ENCODE results near the gene PHAF1.

The PHAF1 gene

GRCh38 chr16:67084345-67085028 is 25.3 kb upstream of the PHAF1 start:
- H3K18ac ChIP-seq (ENCODE audit: low read depth in 1 of 2, low read length in 2 of 2) = no peak overlapping the region
- no peaks in the 10 kb centered on the region for H3K9me3 ChIP-seq (ENCODE audit: control insufficient read depth, low read length)
- H3K9ac ChIP-seq (ENCODE audit: low read length) = no peak overlapping the region
- H3K36me3 ChIP-seq (ENCODE audit: control insufficient read depth in 1 of 2, insufficient read depth in 2 of 2, low read depth in 1 of 2, low read length in 2 of 2) = peaks cover 0 to 38% of the 10 kb centered on the region in 2 experiments
- no peaks in the 10 kb centered on the region for H3K27me3 ChIP-seq (ENCODE audit: control insufficient read depth in 1 of 2, insufficient read depth in 1 of 2, low read length in 2 of 2)
- no peak overlapping the region for H3K27ac ChIP-seq (ENCODE audit: low read length, poor library complexity, severe bottlenecking)
- no peak overlapping the region for H3K4ac ChIP-seq (ENCODE audit: low read depth in 1 of 2, low read length in 2 of 2)
- H3K23ac ChIP-seq (ENCODE audit: low read length in 2 of 2) = no peak overlapping the region
- peaks cover 3% of the 10 kb centered on the region for H3K4me1 ChIP-seq (ENCODE audit: control insufficient read depth, insufficient read depth, low read depth, low read length)
- no peak overlapping the region for H2BK15ac ChIP-seq (ENCODE audit: low read depth, poor library complexity, severe bottlenecking)
- no peak overlapping the region for H2AFZ ChIP-seq (ENCODE audit: low read depth, low read length)
- no peak overlapping the region for H2BK120ac ChIP-seq (ENCODE audit: low read depth, low read length)
- H4K8ac ChIP-seq (ENCODE audit: low read length) = no peak overlapping the region
- H3K4me3 ChIP-seq (ENCODE audit: insufficient read depth in 1 of 2, low read depth in 1 of 2, low read length in 2 of 2) = no peak overlapping the region
- DNase-seq = peak; percentile 35
- H3K4me2 ChIP-seq (ENCODE audit: low read length, poor library complexity, severe bottlenecking) = no peak overlapping the region
- no peak overlapping the region for H2BK12ac ChIP-seq (ENCODE audit: low read length in 2 of 2)
- no peak overlapping the region for H3K14ac ChIP-seq (ENCODE audit: low read length in 2 of 2)
- no peak overlapping the region for H2BK5ac ChIP-seq (ENCODE audit: low read depth, low read length, poor library complexity, severe bottlenecking)
- peaks cover 27% of the 10 kb centered on the region for H3K79me1 ChIP-seq (replicated peaks; ENCODE audit: low read length, poor library complexity, severe bottlenecking)
- H2AK5ac ChIP-seq (ENCODE audit: low read length, severe bottlenecking) = no peak overlapping the region
- WGBS = 94% methylated on average over 1 of the region's 4 CpGs
- H4K91ac ChIP-seq (ENCODE audit: low read length) = no peak overlapping the region

- Histone ChIP-seq H3K79me1 (replicated peaks; ENCODE audit: low read length, poor library complexity, severe bottlenecking) (peaks cover 23% of the 10 kb centered on the region), H4K8ac (ENCODE audit: low read length) (no peak overlapping the region), H3K23ac (ENCODE audit: low read length in 2 of 2) (no peak overlapping the region), H2BK15ac (ENCODE audit: low read depth, poor library complexity, severe bottlenecking) (no peak overlapping the region), H3K4me2 (ENCODE audit: low read length, poor library complexity, severe bottlenecking) (no peak overlapping the region), H2BK120ac (ENCODE audit: low read depth, low read length) (no peak overlapping the region), H3K36me3 (ENCODE audit: control insufficient read depth in 1 of 2, insufficient read depth in 2 of 2, low read depth in 1 of 2, low read length in 2 of 2) (peaks cover 0 to 29% of the 10 kb centered on the region in 2 experiments), H3K18ac (ENCODE audit: low read depth in 1 of 2, low read length in 2 of 2) (no peak overlapping the region), H3K4me1 (ENCODE audit: control insufficient read depth, insufficient read depth, low read depth, low read length) (peaks cover 3% of the 10 kb centered on the region), H2AK5ac (ENCODE audit: low read length, severe bottlenecking) (no peak overlapping the region), H2AFZ (ENCODE audit: low read depth, low read length) (no peak overlapping the region), H3K4me3 (ENCODE audit: insufficient read depth in 1 of 2, low read depth in 1 of 2, low read length in 2 of 2) (no peak overlapping the region), H3K14ac (ENCODE audit: low read length in 2 of 2) (no peak overlapping the region), H4K91ac (ENCODE audit: low read length) (no peak overlapping the region), H3K4ac (ENCODE audit: low read depth in 1 of 2, low read length in 2 of 2) (no peak overlapping the region), H2BK12ac (ENCODE audit: low read length in 2 of 2) (no peak overlapping the region), H2BK5ac (ENCODE audit: low read depth, low read length, poor library complexity, severe bottlenecking) (no peak overlapping the region), H3K9ac (ENCODE audit: low read length) (no peak overlapping the region), H3K9me3 (ENCODE audit: control insufficient read depth, low read length) (no peaks in the 10 kb centered on the region), H3K27me3 (ENCODE audit: control insufficient read depth in 1 of 2, insufficient read depth in 1 of 2, low read length in 2 of 2) (no peaks in the 10 kb centered on the region), H3K27ac (ENCODE audit: low read length, poor library complexity, severe bottlenecking) (no peak overlapping the region)
- peak; percentile 20 for DNase-seq
These were observed 22.9 kb upstream of the PHAF1 start for GRCh38 chr16:67086822-67087221.

- peaks cover 0 to 29% of the 10 kb centered on the region in 2 experiments for H3K36me3 ChIP-seq (ENCODE audit: control insufficient read depth in 1 of 2, insufficient read depth in 2 of 2, low read depth in 1 of 2, low read length in 2 of 2)
- H3K23ac ChIP-seq (ENCODE audit: low read length in 2 of 2) = no peak overlapping the region
- no peak overlapping the region for H4K8ac ChIP-seq (ENCODE audit: low read length)
- no peak overlapping the region for H2BK12ac ChIP-seq (ENCODE audit: low read length in 2 of 2)
- H3K4me1 ChIP-seq (ENCODE audit: control insufficient read depth, insufficient read depth, low read depth, low read length) = peaks cover 3% of the 10 kb centered on the region
- no peak overlapping the region for H4K91ac ChIP-seq (ENCODE audit: low read length)
- H2BK5ac ChIP-seq (ENCODE audit: low read depth, low read length, poor library complexity, severe bottlenecking) = no peak overlapping the region
- no peak overlapping the region for H3K4me2 ChIP-seq (ENCODE audit: low read length, poor library complexity, severe bottlenecking)
- H2AK5ac ChIP-seq (ENCODE audit: low read length, severe bottlenecking) = no peak overlapping the region
- no peak for DNase-seq
- no peak overlapping the region for H2BK120ac ChIP-seq (ENCODE audit: low read depth, low read length)
- no peak overlapping the region for H2AFZ ChIP-seq (ENCODE audit: low read depth, low read length)
- H2BK15ac ChIP-seq (ENCODE audit: low read depth, poor library complexity, severe bottlenecking) = no peak overlapping the region
- WGBS = 100% methylated on average over 1 of the region's 1 CpG
- H3K4ac ChIP-seq (ENCODE audit: low read depth in 1 of 2, low read length in 2 of 2) = no peak overlapping the region
- no peaks in the 10 kb centered on the region for H3K27me3 ChIP-seq (ENCODE audit: control insufficient read depth in 1 of 2, insufficient read depth in 1 of 2, low read length in 2 of 2)
- H3K14ac ChIP-seq (ENCODE audit: low read length in 2 of 2) = no peak overlapping the region
- H3K79me1 ChIP-seq (replicated peaks; ENCODE audit: low read length, poor library complexity, severe bottlenecking) = peaks cover 21% of the 10 kb centered on the region
- H3K9ac ChIP-seq (ENCODE audit: low read length) = no peak overlapping the region
- H3K27ac ChIP-seq (ENCODE audit: low read length, poor library complexity, severe bottlenecking) = no peak overlapping the region
- no peak overlapping the region for H3K4me3 ChIP-seq (ENCODE audit: insufficient read depth in 1 of 2, low read depth in 1 of 2, low read length in 2 of 2)
- H3K9me3 ChIP-seq (ENCODE audit: control insufficient read depth, low read length) = no peaks in the 10 kb centered on the region
- no peak overlapping the region for H3K18ac ChIP-seq (ENCODE audit: low read depth in 1 of 2, low read length in 2 of 2)
These were observed 22.4 kb upstream of the PHAF1 start for GRCh38 chr16:67087291-67087690.

GRCh38 chr16:67087803-67088202 is 21.9 kb upstream of the PHAF1 start:
- Histone ChIP-seq H3K9ac (ENCODE audit: low read length) (no peak overlapping the region), H3K4me1 (ENCODE audit: control insufficient read depth, insufficient read depth, low read depth, low read length) (peaks cover 3% of the 10 kb centered on the region), H2AK5ac (ENCODE audit: low read length, severe bottlenecking) (no peak overlapping the region), H3K36me3 (ENCODE audit: control insufficient read depth in 1 of 2, insufficient read depth in 2 of 2, low read depth in 1 of 2, low read length in 2 of 2) (peaks cover 2 to 29% of the 10 kb centered on the region in 2 experiments), H3K23ac (ENCODE audit: low read length in 2 of 2) (no peak overlapping the region), H3K4me2 (ENCODE audit: low read length, poor library complexity, severe bottlenecking) (no peak overlapping the region), H3K79me1 (replicated peaks; ENCODE audit: low read length, poor library complexity, severe bottlenecking) (peaks cover 21% of the 10 kb centered on the region), H2BK5ac (ENCODE audit: low read depth, low read length, poor library complexity, severe bottlenecking) (no peak overlapping the region), H4K91ac (ENCODE audit: low read length) (no peak overlapping the region), H4K8ac (ENCODE audit: low read length) (no peak overlapping the region), H3K9me3 (ENCODE audit: control insufficient read depth, low read length) (no peaks in the 10 kb centered on the region), H3K4me3 (ENCODE audit: insufficient read depth in 1 of 2, low read depth in 1 of 2, low read length in 2 of 2) (no peak overlapping the region), H2BK15ac (ENCODE audit: low read depth, poor library complexity, severe bottlenecking) (no peak overlapping the region), H3K14ac (ENCODE audit: low read length in 2 of 2) (no peak overlapping the region), H3K27ac (ENCODE audit: low read length, poor library complexity, severe bottlenecking) (no peak overlapping the region), H2BK120ac (ENCODE audit: low read depth, low read length) (no peak overlapping the region), H2AFZ (ENCODE audit: low read depth, low read length) (no peak overlapping the region), H3K27me3 (ENCODE audit: control insufficient read depth in 1 of 2, insufficient read depth in 1 of 2, low read length in 2 of 2) (no peaks in the 10 kb centered on the region), H2BK12ac (ENCODE audit: low read length in 2 of 2) (no peak overlapping the region), H3K4ac (ENCODE audit: low read depth in 1 of 2, low read length in 2 of 2) (no peak overlapping the region), H3K18ac (ENCODE audit: low read depth in 1 of 2, low read length in 2 of 2) (no peak overlapping the region)
- no peak for DNase-seq
